Ishikawa (cell line): Measurements from ENCODE around the gene ZNF764.

Experiments used
- CEBPB ChIP-seq: IDR thresholded peaks from 2 replicates; pipeline ENCODE4 v1.6.1; 2012
- CREB1 ChIP-seq: IDR thresholded peaks from 2 replicates; pipeline ENCODE4 v1.6.1; 2012; ENCODE audit warnings: low read depth
- EGR1 ChIP-seq: IDR thresholded peaks from 2 replicates; pipeline ENCODE4 v1.6.1; 2012
- EP300 ChIP-seq: IDR thresholded peaks from 2 replicates; pipeline ENCODE4 v1.6.1; 2012; ENCODE audit warnings: borderline replicate concordance
- FOXM1 ChIP-seq: IDR thresholded peaks from 2 replicates; pipeline ENCODE4 v1.6.1; 2012; ENCODE audit warnings: low read depth, borderline replicate concordance
- NFIC ChIP-seq: IDR thresholded peaks from 2 replicates; pipeline ENCODE4 v1.6.1; 2012
- RAD21 ChIP-seq: IDR thresholded peaks from 2 replicates; pipeline ENCODE4 v1.6.1; 2012; ENCODE audit warnings: low read depth
- TAF1 ChIP-seq: IDR thresholded peaks from 2 replicates; pipeline ENCODE4 v1.6.1; 2012; ENCODE audit warnings: low read depth, mild to moderate bottlenecking
- TCF12 ChIP-seq: IDR thresholded peaks from 2 replicates; pipeline ENCODE4 v1.6.1; 2012; ENCODE audit warnings: low read depth
- TEAD4 ChIP-seq: IDR thresholded peaks from 2 replicates; pipeline ENCODE4 v1.6.1; 2012
- YY1 ChIP-seq: IDR thresholded peaks from 2 replicates; pipeline ENCODE4 v1.6.1; 2012; ENCODE audit warnings: low read depth
- ZBTB7A ChIP-seq: IDR thresholded peaks from 2 replicates; pipeline ENCODE4 v1.6.1; 2012; ENCODE audit warnings: low read depth
- TF ChIP-seq, protein P1 (sequence below): IDR thresholded peaks from 2 replicates; pipeline ENCODE4 v1.6.1; 2012; ENCODE audit warnings: low read depth, mild to moderate bottlenecking
- TF ChIP-seq, protein P2 (sequence below): IDR thresholded peaks from 2 replicates; pipeline ENCODE4 v1.6.1; 2012
- TF ChIP-seq, protein P3 (sequence below): IDR thresholded peaks from 2 replicates; pipeline ENCODE4 v1.6.1; 2012

ZNF764 gene

GRCh38 chr16:30526137-30526822 lies 31.9 kb downstream of the ZNF764 start, which contains the start of gene ZNF768:
TSS of gene ZNF768 (minus strand) at chr16:30526566. CDS start at chr16:30526413, 153 bp downstream.
- TF ChIP-seq, protein P1, sequence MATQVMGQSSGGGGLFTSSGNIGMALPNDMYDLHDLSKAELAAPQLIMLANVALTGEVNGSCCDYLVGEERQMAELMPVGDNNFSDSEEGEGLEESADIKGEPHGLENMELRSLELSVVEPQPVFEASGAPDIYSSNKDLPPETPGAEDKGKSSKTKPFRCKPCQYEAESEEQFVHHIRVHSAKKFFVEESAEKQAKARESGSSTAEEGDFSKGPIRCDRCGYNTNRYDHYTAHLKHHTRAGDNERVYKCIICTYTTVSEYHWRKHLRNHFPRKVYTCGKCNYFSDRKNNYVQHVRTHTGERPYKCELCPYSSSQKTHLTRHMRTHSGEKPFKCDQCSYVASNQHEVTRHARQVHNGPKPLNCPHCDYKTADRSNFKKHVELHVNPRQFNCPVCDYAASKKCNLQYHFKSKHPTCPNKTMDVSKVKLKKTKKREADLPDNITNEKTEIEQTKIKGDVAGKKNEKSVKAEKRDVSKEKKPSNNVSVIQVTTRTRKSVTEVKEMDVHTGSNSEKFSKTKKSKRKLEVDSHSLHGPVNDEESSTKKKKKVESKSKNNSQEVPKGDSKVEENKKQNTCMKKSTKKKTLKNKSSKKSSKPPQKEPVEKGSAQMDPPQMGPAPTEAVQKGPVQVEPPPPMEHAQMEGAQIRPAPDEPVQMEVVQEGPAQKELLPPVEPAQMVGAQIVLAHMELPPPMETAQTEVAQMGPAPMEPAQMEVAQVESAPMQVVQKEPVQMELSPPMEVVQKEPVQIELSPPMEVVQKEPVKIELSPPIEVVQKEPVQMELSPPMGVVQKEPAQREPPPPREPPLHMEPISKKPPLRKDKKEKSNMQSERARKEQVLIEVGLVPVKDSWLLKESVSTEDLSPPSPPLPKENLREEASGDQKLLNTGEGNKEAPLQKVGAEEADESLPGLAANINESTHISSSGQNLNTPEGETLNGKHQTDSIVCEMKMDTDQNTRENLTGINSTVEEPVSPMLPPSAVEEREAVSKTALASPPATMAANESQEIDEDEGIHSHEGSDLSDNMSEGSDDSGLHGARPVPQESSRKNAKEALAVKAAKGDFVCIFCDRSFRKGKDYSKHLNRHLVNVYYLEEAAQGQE: peak; percentile 70
- TF ChIP-seq, protein P2, sequence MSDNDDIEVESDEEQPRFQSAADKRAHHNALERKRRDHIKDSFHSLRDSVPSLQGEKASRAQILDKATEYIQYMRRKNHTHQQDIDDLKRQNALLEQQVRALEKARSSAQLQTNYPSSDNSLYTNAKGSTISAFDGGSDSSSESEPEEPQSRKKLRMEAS: 0 out of 2 replicates have a peak, but pooled peaks have one; percentile 9
- TF ChIP-seq YY1: 0 out of 2 replicates have a peak, but pooled peaks have one; percentile 12
- TF ChIP-seq ZBTB7A: peak; percentile 28; the same call in 1 of the 2 replicates
- no peak for TF ChIP-seq FOXM1
- TF ChIP-seq, protein P3, sequence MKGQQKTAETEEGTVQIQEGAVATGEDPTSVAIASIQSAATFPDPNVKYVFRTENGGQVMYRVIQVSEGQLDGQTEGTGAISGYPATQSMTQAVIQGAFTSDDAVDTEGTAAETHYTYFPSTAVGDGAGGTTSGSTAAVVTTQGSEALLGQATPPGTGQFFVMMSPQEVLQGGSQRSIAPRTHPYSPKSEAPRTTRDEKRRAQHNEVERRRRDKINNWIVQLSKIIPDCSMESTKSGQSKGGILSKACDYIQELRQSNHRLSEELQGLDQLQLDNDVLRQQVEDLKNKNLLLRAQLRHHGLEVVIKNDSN: no peak

DNA sequence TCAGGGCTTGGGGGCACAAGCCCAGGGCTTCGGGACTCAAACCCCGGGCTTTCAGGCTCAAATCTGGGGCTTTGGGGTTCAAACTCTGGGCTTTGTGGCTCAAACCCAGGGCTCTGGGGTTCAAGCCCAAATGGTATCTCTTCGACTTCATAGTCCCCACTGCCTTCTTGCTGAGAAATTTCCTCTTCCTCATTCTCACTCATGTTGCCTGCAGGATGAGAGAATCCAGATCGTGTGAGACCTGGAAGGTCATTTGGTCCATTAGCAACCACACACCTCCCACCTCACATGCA lies 32.4 kb downstream of the ZNF764 start:
- no peak for TF ChIP-seq TCF12

GRCh38 chr16:30524575-30525568 lies 33.3 kb downstream of the ZNF764 start:
- TF ChIP-seq TCF12: no peak
- TF ChIP-seq, protein P3: no peak

DNA sequence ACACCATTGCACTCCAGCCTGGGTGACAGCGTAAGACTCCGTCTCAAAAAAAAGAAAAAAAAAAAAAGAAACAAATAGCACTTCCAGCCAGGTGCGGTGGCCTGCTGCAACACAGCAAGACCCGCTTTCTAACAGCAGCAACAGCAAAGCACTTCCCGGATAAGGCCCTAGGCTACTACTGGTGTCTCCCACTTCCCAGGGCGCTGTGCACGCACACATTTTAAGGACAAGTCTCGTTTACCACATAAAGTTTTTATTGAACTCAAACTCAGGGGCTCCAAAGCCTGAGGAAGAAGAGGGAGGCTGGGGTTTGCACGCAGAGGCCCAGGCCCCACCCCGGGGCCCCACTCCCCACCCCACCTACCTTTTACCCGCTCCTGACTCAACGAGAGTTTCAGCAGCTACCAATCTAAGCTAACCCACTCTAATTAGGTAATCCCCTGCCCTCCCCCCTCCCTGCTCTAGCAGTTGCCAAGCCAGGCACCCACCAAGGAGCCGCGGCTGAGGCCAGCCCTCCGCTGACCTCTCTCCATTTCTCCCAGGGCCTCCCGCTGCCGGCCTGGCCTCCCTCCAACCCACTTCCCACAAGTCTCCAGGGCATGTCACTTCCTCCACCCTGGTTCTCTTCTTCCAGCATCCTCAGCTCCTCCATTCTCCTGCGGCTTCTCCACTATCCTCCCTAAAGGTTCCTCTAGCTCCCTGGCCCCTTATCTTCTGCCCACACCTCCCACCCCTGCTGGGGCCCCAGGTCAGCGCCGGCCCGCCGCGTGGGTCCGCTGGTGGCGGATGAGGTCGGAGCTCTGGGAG lies 34.2 kb downstream of the ZNF764 start:
- no peak for TF ChIP-seq FOXM1
- TF ChIP-seq TEAD4: no peak
- TF ChIP-seq, protein P3: no peak
- TF ChIP-seq CREB1: no peak
- no peak for TF ChIP-seq TCF12
- TF ChIP-seq, protein P1: no peak
- TF ChIP-seq CEBPB: no peak
- TF ChIP-seq, protein P2: no peak
- TF ChIP-seq NFIC: no peak
- TF ChIP-seq RAD21: no peak
- TF ChIP-seq YY1: no peak
- no peak for TF ChIP-seq ZBTB7A
- no peak for TF ChIP-seq TAF1
- no peak for TF ChIP-seq EGR1
- no peak for TF ChIP-seq EP300

GRCh38 chr16:30521873-30522641 lies 36.1 kb downstream of the ZNF764 start:
- no peak for TF ChIP-seq EGR1
- TF ChIP-seq, protein P2: no peak
- no peak for TF ChIP-seq YY1
- TF ChIP-seq, protein P1: no peak
- TF ChIP-seq TCF12: no peak
- no peak for TF ChIP-seq TEAD4
- TF ChIP-seq CEBPB: no peak
- TF ChIP-seq EP300: no peak
- TF ChIP-seq TAF1: no peak
- TF ChIP-seq RAD21: no peak
- no peak for TF ChIP-seq NFIC
- no peak for TF ChIP-seq CREB1
- TF ChIP-seq, protein P3: no peak
- TF ChIP-seq ZBTB7A: no peak
- no peak for TF ChIP-seq FOXM1
